WTC11 (cell line): ENCODE results near the gene F2RL3. TPM values are rescaled to one million over a fixed set of nuclear protein-coding genes. Genes with fewer than 3 reads are reported as not detected.

Experiments
- ATAC-seq: fragments of 200-7000 bp; cut with Tn5 transposase; 2 replicates; pipeline ENCODE4 v1.10.0; 2021; ENCODE audit warnings: mild to moderate bottlenecking, moderate library complexity
- CTCF ChIA-PET: fragments of 300-600 bp; sonication (Branson Sonifier 250); formaldehyde crosslinking; loops from one replicate; lab custom pipeline; 2021; ENCODE audit warnings: antibody characterized with exemption; lab: Charles Lee
- POLR2A ChIA-PET: fragments of 350-600 bp; sonication (Branson Sonifier 250); formaldehyde crosslinking; loops from one replicate; lab custom pipeline; 2021; ENCODE audit warnings: antibody characterized with exemption; lab: Charles Lee
- DNase-seq: peaks from one replicate; pipeline ENCODE4 v3.0.0; 2021; ENCODE audit warnings: low spot score
- H3K27ac Mint-ChIP-seq: 2 replicates; pipeline ENCODE4 v1.8.0; 2021; ENCODE audit warnings: mixed read lengths
- H3K27me3 Mint-ChIP-seq: 2 replicates; pipeline ENCODE4 v1.8.0; 2021; ENCODE audit warnings: low read depth, mild to moderate bottlenecking, moderate library complexity, mixed read lengths
- H3K36me3 Mint-ChIP-seq: 2 replicates; pipeline ENCODE4 v1.8.0; 2021; ENCODE audit warnings: mixed read lengths
- H3K4me1 Mint-ChIP-seq: 2 replicates; pipeline ENCODE4 v1.8.0; 2022; ENCODE audit warnings: mixed read lengths
- H3K4me3 Mint-ChIP-seq: 2 replicates; pipeline ENCODE4 v1.8.0; 2021; ENCODE audit warnings: mild to moderate bottlenecking, moderate library complexity, mixed read lengths
- H3K9me3 Mint-ChIP-seq: 2 replicates; pipeline ENCODE4 v1.8.0; 2021; ENCODE audit warnings: mixed read lengths
- ATF1 ChIP-seq: sonication (generic); formaldehyde crosslinking; IDR thresholded peaks from 2 replicates; pipeline ENCODE4 v1.8.1; 2023; ENCODE audit warnings: mild to moderate bottlenecking, moderate library complexity, missing genetic modification reagents
- CREM ChIP-seq: sonication (generic); formaldehyde crosslinking; IDR thresholded peaks from 2 replicates; pipeline ENCODE4 v1.8.1; 2022; ENCODE audit warnings: mild to moderate bottlenecking, missing genetic modification reagents, moderate library complexity
- ELF4 ChIP-seq: sonication (generic); formaldehyde crosslinking; IDR thresholded peaks from 2 replicates; pipeline ENCODE4 v1.8.1; 2022; ENCODE audit warnings: low read depth, mild to moderate bottlenecking, moderate library complexity, missing genetic modification reagents
- FOXJ3 ChIP-seq: sonication (generic); formaldehyde crosslinking; IDR thresholded peaks from 2 replicates; pipeline ENCODE4 v1.9.0; 2021; ENCODE audit warnings: missing genetic modification reagents, mild to moderate bottlenecking, borderline replicate concordance
- FOXK1 ChIP-seq: sonication (generic); formaldehyde crosslinking; IDR thresholded peaks from 2 replicates; pipeline ENCODE4 v1.8.0; 2022; ENCODE audit warnings: mild to moderate bottlenecking, moderate library complexity, missing genetic modification reagents
- FOXP1 ChIP-seq: sonication (generic); formaldehyde crosslinking; IDR thresholded peaks from 2 replicates; pipeline ENCODE4 v1.8.0; 2022; ENCODE audit warnings: missing genetic modification reagents, mild to moderate bottlenecking, moderate library complexity, borderline replicate concordance
- KAT7 ChIP-seq: sonication (generic); formaldehyde crosslinking; IDR thresholded peaks from 2 replicates; pipeline ENCODE4 v1.8.1; 2023; ENCODE audit warnings: missing genetic modification reagents, mild to moderate bottlenecking, borderline replicate concordance
- RELA ChIP-seq: sonication (generic); formaldehyde crosslinking; IDR thresholded peaks from 2 replicates; pipeline ENCODE4 v1.8.1; 2022; ENCODE audit warnings: missing genetic modification reagents, mild to moderate bottlenecking, borderline replicate concordance
- SMAD3 ChIP-seq: sonication (generic); formaldehyde crosslinking; IDR thresholded peaks from 2 replicates; pipeline ENCODE4 v1.8.0; 2022; ENCODE audit warnings: missing genetic modification reagents, mild to moderate bottlenecking, borderline replicate concordance
- SP1 ChIP-seq: sonication (generic); formaldehyde crosslinking; conservative IDR thresholded peaks from 2 replicates; pipeline ENCODE4 v1.8.1; 2022; ENCODE audit warnings: missing genetic modification reagents
- STAT6 ChIP-seq: sonication (generic); formaldehyde crosslinking; conservative IDR thresholded peaks from 2 replicates; pipeline ENCODE4 v1.8.1; 2023; ENCODE audit warnings: mild to moderate bottlenecking, low read depth, missing genetic modification reagents, moderate library complexity
- ZMAT4 ChIP-seq: fragments of 250-450 bp; sonication (Bioruptor Pico); IDR thresholded peaks from 2 replicates; pipeline ENCODE4 v1.9.0; 2021; ENCODE audit warnings: mild to moderate bottlenecking
- ZNF138 ChIP-seq: sonication (generic); formaldehyde crosslinking; conservative IDR thresholded peaks from 2 replicates; pipeline ENCODE4 v1.8.1; 2022; ENCODE audit warnings: mild to moderate bottlenecking, moderate library complexity, missing genetic modification reagents
- ZNF423 ChIP-seq: fragments of 250-450 bp; sonication (Bioruptor Pico); IDR thresholded peaks from 2 replicates; pipeline ENCODE4 v2.1.2; 2022; ENCODE audit warnings: mild to moderate bottlenecking, moderate library complexity
- ZNF671 ChIP-seq: fragments of 250-450 bp; sonication (Bioruptor Pico); IDR thresholded peaks from 2 replicates; pipeline ENCODE4 v1.8.0; 2021; ENCODE audit warnings: mild to moderate bottlenecking
- total RNA-seq: library from RNA; stranded (reverse); gene quantifications from 3 replicates; pipeline ENCODE4 v1.2.3, GENCODE V29; 2021
- TF ChIP-seq, protein P1 (sequence below): sonication (generic); formaldehyde crosslinking; IDR thresholded peaks from 2 replicates; pipeline ENCODE4 v1.8.0; 2023; ENCODE audit warnings: mild to moderate bottlenecking, missing genetic modification reagents
- TF ChIP-seq, protein P2 (sequence below): sonication (generic); formaldehyde crosslinking; IDR thresholded peaks from 2 replicates; pipeline ENCODE4 v1.8.0; 2022; ENCODE audit warnings: mild to moderate bottlenecking, missing genetic modification reagents
- TF ChIP-seq, protein P3 (sequence below): sonication (generic); formaldehyde crosslinking; IDR thresholded peaks from 2 replicates; pipeline ENCODE4 v1.8.1; 2023; ENCODE audit warnings: mild to moderate bottlenecking, missing genetic modification reagents
- TF ChIP-seq, protein P4 (sequence below): sonication (generic); formaldehyde crosslinking; IDR thresholded peaks from 2 replicates; pipeline ENCODE4 v1.8.0; 2022; ENCODE audit warnings: mild to moderate bottlenecking, missing genetic modification reagents
- TF ChIP-seq, protein P5 (sequence below): sonication (generic); formaldehyde crosslinking; IDR thresholded peaks from 2 replicates; pipeline ENCODE4 v1.8.1; 2023; ENCODE audit warnings: mild to moderate bottlenecking, missing genetic modification reagents

F2RL3 gene
- total RNA-seq, 1 experiment from 2014 or later = 0.11 TPM

DNA sequence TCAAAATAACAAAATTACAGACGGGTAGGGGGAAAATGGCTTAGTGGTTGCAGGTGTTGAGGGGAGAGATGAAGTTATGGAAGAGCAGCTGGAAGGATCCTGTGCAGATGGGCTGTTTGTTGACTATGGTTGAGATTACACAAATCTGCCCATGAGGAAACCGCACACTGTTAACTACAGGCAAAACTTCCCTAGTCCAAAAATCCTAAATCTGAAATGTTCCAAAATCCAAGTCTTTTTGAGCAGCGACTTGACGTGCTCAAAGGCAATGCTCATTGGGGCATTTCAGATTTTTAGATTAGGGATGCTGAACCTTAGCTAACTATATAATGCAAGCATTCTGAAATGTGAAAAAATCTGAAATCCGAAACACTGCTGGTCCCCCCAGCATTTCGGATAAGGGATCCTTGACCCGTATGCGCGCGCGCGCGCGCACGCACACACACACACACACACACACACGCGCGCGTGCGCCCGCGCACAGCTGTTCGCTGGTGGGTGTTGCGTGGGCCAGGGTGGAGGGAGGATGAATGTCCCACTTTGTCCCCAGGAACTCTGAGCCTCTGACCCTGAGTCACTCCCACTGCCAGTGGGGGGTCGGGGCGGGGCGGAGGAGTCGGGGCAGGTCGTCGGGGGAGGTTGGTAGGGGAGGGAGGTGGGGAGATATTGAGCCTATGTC, 6.8 kb downstream of the F2RL3 start:
- no peaks in the 10 kb centered on the region for H3K9me3 Mint-ChIP-seq
- POLR2A ChIA-PET = interaction anchor here (0.6 kb wide), 1 partner anchor 25 kb away, joined by 4 read pairs; no protein-coding TSS in a partner anchor

DNA sequence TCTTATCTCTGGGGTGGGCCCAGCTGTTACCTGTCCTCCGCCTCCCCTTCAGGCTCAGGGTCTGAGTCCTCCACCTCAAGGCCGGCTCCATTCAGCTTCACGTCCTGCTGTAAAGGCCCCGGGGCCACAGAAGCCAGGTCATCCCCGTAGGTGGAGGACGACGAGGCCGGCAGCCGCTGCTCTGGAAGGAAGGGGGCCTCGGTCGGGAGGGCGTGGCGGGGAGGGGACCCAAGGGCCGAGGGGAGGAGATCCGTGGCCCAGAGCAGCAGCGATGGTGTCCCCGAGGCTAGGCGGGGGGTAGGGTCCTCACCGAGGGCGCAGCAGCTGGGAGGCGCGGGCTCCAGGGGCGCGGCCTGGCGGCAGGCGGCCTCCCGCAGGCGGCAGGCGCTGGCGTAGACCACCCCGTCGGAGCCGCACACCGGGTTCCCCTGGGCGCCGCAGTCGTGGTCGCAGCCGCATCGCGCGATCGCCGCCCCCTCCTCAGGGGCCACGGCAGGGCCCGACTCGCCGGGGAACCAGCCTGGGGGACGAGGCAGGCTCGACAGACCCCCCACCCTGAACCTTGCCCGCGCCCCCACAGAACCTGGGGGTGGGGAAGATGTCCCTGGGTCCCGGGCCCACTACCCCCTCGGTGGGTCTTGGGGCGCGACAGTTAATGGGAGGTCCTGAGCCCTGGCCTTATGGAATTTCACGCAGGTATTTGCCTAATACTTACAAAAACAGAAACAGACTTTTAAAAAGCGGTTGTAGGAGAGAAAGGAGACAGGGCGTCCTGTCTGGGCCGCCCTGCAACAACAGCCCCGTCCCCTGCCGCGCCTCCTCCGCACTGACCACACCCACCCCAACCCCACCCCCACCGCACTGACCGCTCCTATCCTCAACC, 7.6 kb downstream of the F2RL3 start:
- peaks cover 4% of the 10 kb centered on the region; the same call in 1 of the 2 replicates for H3K4me1 Mint-ChIP-seq
- H3K27ac Mint-ChIP-seq = no peak overlapping the region
- DNase-seq (peak; percentile 62), ATAC-seq (peak; percentile 43; the same call in 1 of the 2 replicates)
- H3K4me3 Mint-ChIP-seq = peak overlapping the region; percentile 74
- no peaks in the 10 kb centered on the region for H3K9me3 Mint-ChIP-seq
- ChIA-PET CTCF (no interaction called here), POLR2A (interaction anchor here (0.6 kb wide), 1 partner anchor 24 kb away, joined by 4 read pairs; no protein-coding TSS in a partner anchor)
- peaks cover 31% of the 10 kb centered on the region for H3K27me3 Mint-ChIP-seq
- H3K36me3 Mint-ChIP-seq = no peaks in the 10 kb centered on the region
- TF ChIP-seq KAT7 (CRISPR knock-in tag) = no peak
- TF ChIP-seq, protein P1, sequence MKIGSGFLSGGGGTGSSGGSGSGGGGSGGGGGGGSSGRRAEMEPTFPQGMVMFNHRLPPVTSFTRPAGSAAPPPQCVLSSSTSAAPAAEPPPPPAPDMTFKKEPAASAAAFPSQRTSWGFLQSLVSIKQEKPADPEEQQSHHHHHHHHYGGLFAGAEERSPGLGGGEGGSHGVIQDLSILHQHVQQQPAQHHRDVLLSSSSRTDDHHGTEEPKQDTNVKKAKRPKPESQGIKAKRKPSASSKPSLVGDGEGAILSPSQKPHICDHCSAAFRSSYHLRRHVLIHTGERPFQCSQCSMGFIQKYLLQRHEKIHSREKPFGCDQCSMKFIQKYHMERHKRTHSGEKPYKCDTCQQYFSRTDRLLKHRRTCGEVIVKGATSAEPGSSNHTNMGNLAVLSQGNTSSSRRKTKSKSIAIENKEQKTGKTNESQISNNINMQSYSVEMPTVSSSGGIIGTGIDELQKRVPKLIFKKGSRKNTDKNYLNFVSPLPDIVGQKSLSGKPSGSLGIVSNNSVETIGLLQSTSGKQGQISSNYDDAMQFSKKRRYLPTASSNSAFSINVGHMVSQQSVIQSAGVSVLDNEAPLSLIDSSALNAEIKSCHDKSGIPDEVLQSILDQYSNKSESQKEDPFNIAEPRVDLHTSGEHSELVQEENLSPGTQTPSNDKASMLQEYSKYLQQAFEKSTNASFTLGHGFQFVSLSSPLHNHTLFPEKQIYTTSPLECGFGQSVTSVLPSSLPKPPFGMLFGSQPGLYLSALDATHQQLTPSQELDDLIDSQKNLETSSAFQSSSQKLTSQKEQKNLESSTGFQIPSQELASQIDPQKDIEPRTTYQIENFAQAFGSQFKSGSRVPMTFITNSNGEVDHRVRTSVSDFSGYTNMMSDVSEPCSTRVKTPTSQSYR (CRISPR knock-in tag) = no peak
- 0 out of 2 replicates have a peak, but pooled peaks have one; percentile 28 for TF ChIP-seq ELF4 (CRISPR knock-in tag)
- peak; percentile 33; the same call in 1 of the 2 replicates for TF ChIP-seq SP1
- no peak for TF ChIP-seq ATF1 (CRISPR knock-in tag)
- TF ChIP-seq FOXK1 (CRISPR knock-in tag) = no peak
- no peak for TF ChIP-seq ZNF138 (CRISPR knock-in tag)
- TF ChIP-seq, protein P2, sequence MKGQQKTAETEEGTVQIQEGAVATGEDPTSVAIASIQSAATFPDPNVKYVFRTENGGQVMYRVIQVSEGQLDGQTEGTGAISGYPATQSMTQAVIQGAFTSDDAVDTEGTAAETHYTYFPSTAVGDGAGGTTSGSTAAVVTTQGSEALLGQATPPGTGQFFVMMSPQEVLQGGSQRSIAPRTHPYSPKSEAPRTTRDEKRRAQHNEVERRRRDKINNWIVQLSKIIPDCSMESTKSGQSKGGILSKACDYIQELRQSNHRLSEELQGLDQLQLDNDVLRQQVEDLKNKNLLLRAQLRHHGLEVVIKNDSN (CRISPR knock-in tag) = no peak
- TF ChIP-seq CREM (CRISPR knock-in tag) = no peak
- TF ChIP-seq FOXP1 = peak; percentile 30; the same call in 1 of the 2 replicates
- TF ChIP-seq ZMAT4 (CRISPR knock-in tag) = no peak
- TF ChIP-seq STAT6 = no peak
- peak; percentile 57; the same call in 1 of the 2 replicates for TF ChIP-seq ZNF423 (CRISPR knock-in tag)
- no peak for TF ChIP-seq SMAD3 (CRISPR knock-in tag)
- TF ChIP-seq RELA (CRISPR knock-in tag) = no peak
- TF ChIP-seq, protein P3, sequence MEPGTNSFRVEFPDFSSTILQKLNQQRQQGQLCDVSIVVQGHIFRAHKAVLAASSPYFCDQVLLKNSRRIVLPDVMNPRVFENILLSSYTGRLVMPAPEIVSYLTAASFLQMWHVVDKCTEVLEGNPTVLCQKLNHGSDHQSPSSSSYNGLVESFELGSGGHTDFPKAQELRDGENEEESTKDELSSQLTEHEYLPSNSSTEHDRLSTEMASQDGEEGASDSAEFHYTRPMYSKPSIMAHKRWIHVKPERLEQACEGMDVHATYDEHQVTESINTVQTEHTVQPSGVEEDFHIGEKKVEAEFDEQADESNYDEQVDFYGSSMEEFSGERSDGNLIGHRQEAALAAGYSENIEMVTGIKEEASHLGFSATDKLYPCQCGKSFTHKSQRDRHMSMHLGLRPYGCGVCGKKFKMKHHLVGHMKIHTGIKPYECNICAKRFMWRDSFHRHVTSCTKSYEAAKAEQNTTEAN (CRISPR knock-in tag) = no peak

More for the DNA sequence above, 6.8 kb downstream of the F2RL3 start:
- Mint-ChIP-seq H3K4me1 (peaks cover 4% of the 10 kb centered on the region; the same call in 1 of the 2 replicates), H3K36me3 (no peaks in the 10 kb centered on the region), H3K4me3 (peak overlapping the region; percentile 64), H3K27ac (no peak overlapping the region), H3K27me3 (peaks cover 31% of the 10 kb centered on the region)
- no peak for ATAC-seq
- DNase-seq = peak; percentile 62
- no peak for TF ChIP-seq ZNF138 (CRISPR knock-in tag)
- TF ChIP-seq ZNF671 (CRISPR knock-in tag) = no peak
- TF ChIP-seq FOXJ3 = no peak
- TF ChIP-seq, protein P4, sequence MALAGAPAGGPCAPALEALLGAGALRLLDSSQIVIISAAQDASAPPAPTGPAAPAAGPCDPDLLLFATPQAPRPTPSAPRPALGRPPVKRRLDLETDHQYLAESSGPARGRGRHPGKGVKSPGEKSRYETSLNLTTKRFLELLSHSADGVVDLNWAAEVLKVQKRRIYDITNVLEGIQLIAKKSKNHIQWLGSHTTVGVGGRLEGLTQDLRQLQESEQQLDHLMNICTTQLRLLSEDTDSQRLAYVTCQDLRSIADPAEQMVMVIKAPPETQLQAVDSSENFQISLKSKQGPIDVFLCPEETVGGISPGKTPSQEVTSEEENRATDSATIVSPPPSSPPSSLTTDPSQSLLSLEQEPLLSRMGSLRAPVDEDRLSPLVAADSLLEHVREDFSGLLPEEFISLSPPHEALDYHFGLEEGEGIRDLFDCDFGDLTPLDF = no peak
- no peak for TF ChIP-seq RELA (CRISPR knock-in tag)
- TF ChIP-seq, protein P5, sequence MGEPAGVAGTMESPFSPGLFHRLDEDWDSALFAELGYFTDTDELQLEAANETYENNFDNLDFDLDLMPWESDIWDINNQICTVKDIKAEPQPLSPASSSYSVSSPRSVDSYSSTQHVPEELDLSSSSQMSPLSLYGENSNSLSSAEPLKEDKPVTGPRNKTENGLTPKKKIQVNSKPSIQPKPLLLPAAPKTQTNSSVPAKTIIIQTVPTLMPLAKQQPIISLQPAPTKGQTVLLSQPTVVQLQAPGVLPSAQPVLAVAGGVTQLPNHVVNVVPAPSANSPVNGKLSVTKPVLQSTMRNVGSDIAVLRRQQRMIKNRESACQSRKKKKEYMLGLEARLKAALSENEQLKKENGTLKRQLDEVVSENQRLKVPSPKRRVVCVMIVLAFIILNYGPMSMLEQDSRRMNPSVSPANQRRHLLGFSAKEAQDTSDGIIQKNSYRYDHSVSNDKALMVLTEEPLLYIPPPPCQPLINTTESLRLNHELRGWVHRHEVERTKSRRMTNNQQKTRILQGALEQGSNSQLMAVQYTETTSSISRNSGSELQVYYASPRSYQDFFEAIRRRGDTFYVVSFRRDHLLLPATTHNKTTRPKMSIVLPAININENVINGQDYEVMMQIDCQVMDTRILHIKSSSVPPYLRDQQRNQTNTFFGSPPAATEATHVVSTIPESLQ (CRISPR knock-in tag) = no peak
- CTCF ChIA-PET = no interaction called here
